Heart left ventricle (tissue), 13 donors: ENCODE data around the gene BLOC1S2.

Experiments
- CTCF ChIP-seq, 12 donors: fragments of 200-600 bp; sonication (generic) in 4 of 12; IDR thresholded peaks; one replicate each; pipeline versions ENCODE4 v1.5.0 to v1.8.0; 2018 to 2022; ENCODE audit warnings: antibody characterized with exemption in 12 of 12, mild to moderate bottlenecking in 5 of 12
- POLR2A ChIP-seq, 2 donors: fragments of 450-650 bp; IDR thresholded peaks; one replicate each; pipeline ENCODE4 v1.6.1; 2017; ENCODE audit warnings: antibody characterized with exemption in 2 of 2, mild to moderate bottlenecking in 2 of 2, moderate library complexity in 2 of 2
- donor health status: ischemic (EF 13 %, LVEDD 7.1; RV severe dilation, severe dysfunction).
- donor health status: DM: no; HTN: yes; CAD: no.
- donor health status: DM: no; HTN: no; CAD: no.
- donor health status: ischemic (EF 25% LVEDD 6.9; RV normal size, moderate dysfunction).
- donor health status: ischemic (EF 25% LVEDD 5.7; RV mildly dilated, moderate dysfunction).
- donor health status: ischemic (EF 35%, LVEDD 5.7; RV mildly dilated, moderate dysfunction).
- donor health status: nonischemic (EF 11% LVEDD 7.7; RV severe dilation, severe dysfunction).
- donor health status: DM: yes; HTN: yes; CAD: no.
- donor health status: PGD.
- donor health status: ischemic (EF 29% LVEDD 5.4; RV normal size, mild dysfunction).
- donor health status: nonischemic (EF 23%, LVEDD 6.1; RV moderate dilation, normal function).

- no peak for TF ChIP-seq CTCF (IDR thresholded peaks at IDR 0.05)
- TF ChIP-seq POLR2A (IDR thresholded peaks at IDR 0.05): no peak
Measured at GRCh38 chr10:100238429-100238828, 48.1 kb downstream of the BLOC1S2 start.
